HL-60 (cell line): Measurements from ENCODE around the gene PAX1.

ENCODE experiments used
- DNase-seq, 2 experiments: peaks; one replicate each; pipeline ENCODE4 v3.0.0-alpha.2; 2010 to 2020; ENCODE audit warnings: low read depth in 1 of 2, low spot score in 1 of 2
- H3K27ac ChIP-seq: fragments of 250-450 bp; sonication (Bioruptor Pico); replicated peaks from 2 replicates; pipeline ENCODE4 v1.5.1; 2020; ENCODE audit warnings: mild to moderate bottlenecking, moderate library complexity
- H3K27me3 ChIP-seq: fragments of 250-450 bp; sonication (Bioruptor Pico); 2 replicates; pipeline ENCODE4 v1.5.1; 2021; ENCODE audit warnings: mild to moderate bottlenecking, moderate library complexity; ENCODE audit not compliant: insufficient read depth, poor library complexity, severe bottlenecking
- H3K4me3 ChIP-seq: replicated peaks from 2 replicates; pipeline ENCODE4 v1.5.1; 2011; ENCODE audit warnings: mild to moderate bottlenecking, control low read depth, low read length; ENCODE audit not compliant: insufficient read depth
- GABPA ChIP-seq: IDR thresholded peaks from 2 replicates; pipeline ENCODE4 v1.6.1; 2012; ENCODE audit warnings: low read depth
- POLR2AphosphoS5 ChIP-seq: IDR thresholded peaks from 2 replicates; pipeline ENCODE4 v1.6.1; 2012; ENCODE audit warnings: low read depth
- SPI1 ChIP-seq: IDR thresholded peaks from 2 replicates; pipeline ENCODE4 v1.6.1; 2012; ENCODE audit warnings: low read depth, mild to moderate bottlenecking, borderline replicate concordance
- TF ChIP-seq, protein P1 (sequence below): IDR thresholded peaks from 2 replicates; pipeline ENCODE4 v1.6.1; 2012; ENCODE audit warnings: low read depth; ENCODE audit not compliant: insufficient replicate concordance
- TF ChIP-seq, protein P2 (sequence below): IDR thresholded peaks from one replicate; pipeline ENCODE4 v1.5.1; 2011; ENCODE audit warnings: low read length, control low read depth, inconsistent platforms; ENCODE audit not compliant: insufficient read depth

Gene PAX1

DNA sequence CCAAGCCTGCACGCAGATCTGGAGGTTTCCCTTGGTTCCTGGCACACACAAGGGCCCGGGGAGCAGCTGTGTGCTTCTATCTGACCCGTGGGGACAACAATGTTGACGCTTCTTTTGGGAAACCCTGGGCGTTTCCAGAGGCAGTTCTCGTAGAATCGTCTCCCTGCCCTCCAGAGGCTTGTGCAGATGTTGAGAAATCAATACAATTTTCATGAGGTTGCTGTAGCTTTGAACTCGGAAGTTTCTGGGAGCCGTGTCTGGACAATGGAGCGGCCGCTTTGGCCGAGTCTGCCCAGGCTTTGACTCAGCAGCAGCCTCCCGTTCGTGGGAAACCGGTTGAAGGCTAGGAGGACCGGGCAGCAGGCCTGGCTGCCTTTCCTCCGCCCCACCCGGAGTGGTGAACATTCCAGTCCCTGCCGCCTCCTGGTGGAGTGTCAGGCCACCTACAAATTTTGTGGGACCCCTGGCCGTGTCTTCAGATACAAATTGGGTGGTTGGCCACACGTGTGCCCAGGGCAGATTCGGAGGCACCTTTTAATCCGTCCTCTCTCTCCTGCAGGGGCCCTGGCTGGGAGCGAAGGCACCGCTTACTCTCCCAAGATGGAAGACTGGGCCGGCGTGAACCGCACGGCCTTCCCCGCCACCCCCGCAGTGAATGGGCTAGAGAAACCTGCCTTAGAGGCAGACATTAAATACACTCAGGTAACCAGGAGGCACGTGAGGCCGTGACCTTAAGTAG lies 2.7 kb downstream of the PAX1 start:
- no peak for DNase-seq
- Histone ChIP-seq H3K27me3 (peaks cover 77% of the 10 kb centered on the region), H3K4me3 (no peak overlapping the region), H3K27ac (no peak overlapping the region)
- TF ChIP-seq POLR2AphosphoS5 (no peak), GABPA (no peak), SPI1 (no peak)
- TF ChIP-seq, protein P1, sequence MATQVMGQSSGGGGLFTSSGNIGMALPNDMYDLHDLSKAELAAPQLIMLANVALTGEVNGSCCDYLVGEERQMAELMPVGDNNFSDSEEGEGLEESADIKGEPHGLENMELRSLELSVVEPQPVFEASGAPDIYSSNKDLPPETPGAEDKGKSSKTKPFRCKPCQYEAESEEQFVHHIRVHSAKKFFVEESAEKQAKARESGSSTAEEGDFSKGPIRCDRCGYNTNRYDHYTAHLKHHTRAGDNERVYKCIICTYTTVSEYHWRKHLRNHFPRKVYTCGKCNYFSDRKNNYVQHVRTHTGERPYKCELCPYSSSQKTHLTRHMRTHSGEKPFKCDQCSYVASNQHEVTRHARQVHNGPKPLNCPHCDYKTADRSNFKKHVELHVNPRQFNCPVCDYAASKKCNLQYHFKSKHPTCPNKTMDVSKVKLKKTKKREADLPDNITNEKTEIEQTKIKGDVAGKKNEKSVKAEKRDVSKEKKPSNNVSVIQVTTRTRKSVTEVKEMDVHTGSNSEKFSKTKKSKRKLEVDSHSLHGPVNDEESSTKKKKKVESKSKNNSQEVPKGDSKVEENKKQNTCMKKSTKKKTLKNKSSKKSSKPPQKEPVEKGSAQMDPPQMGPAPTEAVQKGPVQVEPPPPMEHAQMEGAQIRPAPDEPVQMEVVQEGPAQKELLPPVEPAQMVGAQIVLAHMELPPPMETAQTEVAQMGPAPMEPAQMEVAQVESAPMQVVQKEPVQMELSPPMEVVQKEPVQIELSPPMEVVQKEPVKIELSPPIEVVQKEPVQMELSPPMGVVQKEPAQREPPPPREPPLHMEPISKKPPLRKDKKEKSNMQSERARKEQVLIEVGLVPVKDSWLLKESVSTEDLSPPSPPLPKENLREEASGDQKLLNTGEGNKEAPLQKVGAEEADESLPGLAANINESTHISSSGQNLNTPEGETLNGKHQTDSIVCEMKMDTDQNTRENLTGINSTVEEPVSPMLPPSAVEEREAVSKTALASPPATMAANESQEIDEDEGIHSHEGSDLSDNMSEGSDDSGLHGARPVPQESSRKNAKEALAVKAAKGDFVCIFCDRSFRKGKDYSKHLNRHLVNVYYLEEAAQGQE, result no peak
- TF ChIP-seq, protein P2, sequence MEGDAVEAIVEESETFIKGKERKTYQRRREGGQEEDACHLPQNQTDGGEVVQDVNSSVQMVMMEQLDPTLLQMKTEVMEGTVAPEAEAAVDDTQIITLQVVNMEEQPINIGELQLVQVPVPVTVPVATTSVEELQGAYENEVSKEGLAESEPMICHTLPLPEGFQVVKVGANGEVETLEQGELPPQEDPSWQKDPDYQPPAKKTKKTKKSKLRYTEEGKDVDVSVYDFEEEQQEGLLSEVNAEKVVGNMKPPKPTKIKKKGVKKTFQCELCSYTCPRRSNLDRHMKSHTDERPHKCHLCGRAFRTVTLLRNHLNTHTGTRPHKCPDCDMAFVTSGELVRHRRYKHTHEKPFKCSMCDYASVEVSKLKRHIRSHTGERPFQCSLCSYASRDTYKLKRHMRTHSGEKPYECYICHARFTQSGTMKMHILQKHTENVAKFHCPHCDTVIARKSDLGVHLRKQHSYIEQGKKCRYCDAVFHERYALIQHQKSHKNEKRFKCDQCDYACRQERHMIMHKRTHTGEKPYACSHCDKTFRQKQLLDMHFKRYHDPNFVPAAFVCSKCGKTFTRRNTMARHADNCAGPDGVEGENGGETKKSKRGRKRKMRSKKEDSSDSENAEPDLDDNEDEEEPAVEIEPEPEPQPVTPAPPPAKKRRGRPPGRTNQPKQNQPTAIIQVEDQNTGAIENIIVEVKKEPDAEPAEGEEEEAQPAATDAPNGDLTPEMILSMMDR, result no peak

DNA sequence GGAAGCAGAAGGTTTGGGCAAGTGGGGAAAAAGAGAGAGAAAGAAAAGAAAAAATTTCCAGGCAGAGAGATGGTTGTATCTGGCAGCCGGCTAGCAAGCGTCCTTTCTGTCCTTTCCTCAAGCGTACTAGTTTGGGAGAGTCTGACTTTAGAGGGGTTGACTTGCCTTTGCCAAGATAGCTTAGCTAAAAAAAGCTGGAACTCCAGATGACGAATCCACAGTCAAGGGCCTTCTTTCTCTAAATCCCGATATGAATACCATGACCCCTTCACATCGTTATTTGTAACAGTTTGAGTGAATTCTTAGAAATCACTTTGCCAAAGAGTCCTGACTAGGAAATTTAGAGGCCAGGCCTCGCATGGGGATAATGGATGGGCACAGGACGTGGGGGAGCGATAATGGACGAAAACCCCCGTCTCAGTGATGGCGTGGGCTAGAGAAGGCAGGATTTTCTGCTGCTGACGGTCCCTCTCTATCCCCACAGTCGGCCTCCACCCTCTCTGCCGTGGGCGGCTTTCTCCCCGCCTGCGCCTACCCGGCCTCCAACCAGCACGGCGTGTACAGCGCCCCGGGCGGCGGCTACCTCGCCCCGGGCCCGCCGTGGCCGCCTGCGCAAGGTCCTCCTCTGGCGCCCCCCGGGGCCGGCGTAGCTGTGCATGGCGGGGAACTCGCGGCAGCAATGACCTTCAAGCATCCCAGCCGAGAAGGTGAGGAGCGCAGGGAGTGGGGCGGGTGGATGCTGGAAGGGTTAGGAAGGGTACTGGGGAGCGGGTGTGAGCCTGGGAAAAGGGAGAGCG lies 3.5 kb downstream of the PAX1 start:
- Histone ChIP-seq H3K27me3 (peaks cover 78% of the 10 kb centered on the region), H3K4me3 (no peak overlapping the region), H3K27ac (no peak overlapping the region)
- no peak for DNase-seq
- TF ChIP-seq POLR2AphosphoS5 (no peak), GABPA (no peak), SPI1 (no peak)
- TF ChIP-seq, protein P1, result no peak
- TF ChIP-seq, protein P2, result no peak

DNA sequence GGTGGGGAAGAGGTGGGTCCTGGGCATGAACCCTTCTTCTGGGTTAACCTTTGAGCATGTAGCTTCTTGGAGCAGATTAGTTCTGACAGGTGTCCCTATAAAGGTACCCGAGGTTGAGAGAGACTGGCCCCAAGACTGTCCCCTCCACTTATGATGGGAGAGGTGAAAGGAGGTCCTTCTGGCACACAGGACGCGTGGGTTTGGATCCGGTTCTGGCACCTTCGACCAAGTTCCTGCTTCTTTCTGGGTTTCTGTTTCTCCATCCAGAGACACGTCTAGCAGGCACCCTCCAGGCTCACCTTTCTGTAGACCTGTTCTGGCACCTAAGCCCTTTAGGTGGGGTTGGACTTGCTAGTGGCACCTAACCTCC lies 4.1 kb downstream of the PAX1 start:
- Histone ChIP-seq H3K27me3 (peaks cover 79% of the 10 kb centered on the region), H3K27ac (no peak overlapping the region), H3K4me3 (no peak overlapping the region)
- DNase-seq, result no peak
- TF ChIP-seq, protein P2, result no peak
- TF ChIP-seq SPI1 (no peak), POLR2AphosphoS5 (no peak), GABPA (no peak)
- TF ChIP-seq, protein P1, result no peak
